Activated CD4-positive, CD25-positive, alpha-beta regulatory T cell treated with anti-CD3 and anti-CD28 coated beads, Interleukin-2, amount 50 U/mL, for 24 hours (primary cell): ENCODE measurements around the gene SRD5A1.
A peak's percentile ranks its signal among the peaks of the same experiment; 100 is the strongest.

Experiments used
- ATAC-seq, 2 donors: fragments of 150-1000 bp; cut with Tn5 transposase; one replicate each; pipeline ENCODE4 v1.10.0; 2021; ENCODE audit warnings: mild to moderate bottlenecking in 1 of 2, moderate library complexity in 1 of 2

Gene SRD5A1

GRCh38 chr5:6686915-6687409 is 53.7 kb downstream of the SRD5A1 start:
- no peak for ATAC-seq

DNA sequence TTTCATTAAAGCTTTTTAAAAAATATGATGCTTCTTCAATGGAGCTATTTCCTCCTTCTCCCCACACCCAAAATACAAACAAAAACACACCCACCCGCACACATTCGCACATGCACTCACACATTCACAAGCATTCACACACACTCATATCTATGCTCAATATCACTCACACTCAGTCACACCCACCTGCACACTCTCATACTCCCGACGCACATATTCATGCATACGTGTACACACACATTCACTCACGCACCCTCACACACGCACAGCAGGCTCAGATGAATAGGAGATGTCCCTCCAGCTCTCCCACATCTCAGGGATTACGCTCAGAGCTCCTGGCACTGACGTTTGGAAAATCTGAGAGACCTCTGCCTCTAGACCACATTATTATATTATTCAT is 54.3 kb downstream of the SRD5A1 start:
- no peak for ATAC-seq

DNA sequence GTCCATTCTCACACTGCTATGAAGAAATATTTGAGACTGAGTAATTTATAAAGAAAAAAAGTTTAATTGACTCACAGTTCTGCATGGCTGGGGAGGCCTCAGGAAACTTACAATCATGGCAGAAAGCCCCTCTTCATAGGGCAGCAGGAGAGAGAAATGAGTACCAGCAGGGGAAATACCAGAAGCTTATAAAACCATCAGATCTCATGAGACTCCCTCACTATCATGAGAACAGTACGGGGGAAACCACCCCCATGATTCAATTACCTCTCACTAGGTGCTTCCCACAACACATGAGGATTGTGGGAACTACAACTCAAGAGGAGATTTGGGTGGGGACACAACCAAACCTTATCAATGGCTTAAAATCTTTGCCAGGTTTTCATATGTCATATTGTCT is 59.7 kb downstream of the SRD5A1 start:
- peak; percentile 32 to 60 for ATAC-seq

DNA sequence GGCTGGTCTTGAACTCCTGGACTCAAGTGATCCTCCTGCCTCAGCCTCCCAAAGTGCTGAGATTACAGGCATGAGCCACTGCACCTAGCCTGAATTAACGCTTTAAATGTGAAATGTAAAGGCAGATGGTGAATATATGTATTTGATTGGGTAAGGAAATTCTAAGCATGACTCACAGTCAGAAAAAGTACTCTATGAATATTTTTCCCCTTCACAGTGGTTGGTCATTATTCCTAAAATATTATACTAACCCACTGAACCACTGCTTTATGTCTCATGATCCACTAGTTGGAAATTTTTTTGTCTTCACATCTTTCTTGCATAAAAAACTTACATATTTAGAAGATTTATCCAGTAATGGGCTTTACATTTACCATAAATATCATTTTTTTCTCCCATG is 65.5 kb downstream of the SRD5A1 start:
- no peak for ATAC-seq

DNA sequence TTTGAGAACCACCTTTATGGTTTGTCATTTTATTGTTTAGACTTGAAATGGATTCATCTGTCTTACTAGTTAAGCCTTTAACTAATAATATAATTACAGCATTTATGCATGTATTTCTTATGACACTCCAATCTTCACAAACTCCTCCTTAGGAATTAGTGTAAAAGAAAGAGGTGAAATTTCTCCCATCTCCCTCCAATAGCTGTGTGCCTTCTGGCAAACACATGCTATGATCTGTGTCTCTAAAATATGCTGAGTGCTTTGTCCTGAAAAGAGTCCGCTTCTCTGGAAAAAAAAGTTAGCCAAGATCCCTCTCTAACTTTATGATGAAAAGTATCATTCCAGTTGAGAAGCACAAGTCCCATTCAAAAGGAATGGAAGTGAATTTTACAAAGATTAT is 66.1 kb downstream of the SRD5A1 start:
- no peak for ATAC-seq

DNA sequence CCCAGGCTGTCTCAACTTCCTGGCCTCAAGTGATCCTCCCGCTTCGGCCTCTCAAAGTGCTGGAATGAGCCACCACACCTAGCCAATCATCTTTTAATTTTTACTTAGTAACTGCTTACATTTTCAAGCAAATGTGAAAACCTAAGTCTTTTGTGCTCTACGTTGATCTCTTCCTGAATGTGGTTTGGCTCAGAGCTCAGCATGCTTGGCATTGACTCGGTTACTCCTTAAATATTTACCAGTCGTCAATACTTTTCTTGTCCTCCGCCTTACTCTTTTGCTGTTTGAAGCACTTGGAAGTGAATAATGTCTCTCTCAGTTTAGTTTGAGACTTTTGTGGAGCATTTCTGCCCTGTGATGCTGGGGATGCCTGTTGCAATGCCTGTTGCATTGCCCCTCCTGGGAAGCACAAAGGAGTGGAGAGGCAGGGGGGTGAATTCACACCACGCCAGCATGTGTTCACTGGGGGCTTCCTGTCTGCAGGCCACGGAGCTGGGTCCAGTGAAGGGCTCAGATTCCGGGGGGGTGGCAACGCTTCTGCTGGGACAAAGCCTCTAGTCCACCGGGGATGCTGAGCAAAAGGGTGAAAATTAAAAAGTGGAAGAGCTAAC is 66.9 kb downstream of the SRD5A1 start:
- ATAC-seq = no peak

GRCh38 chr5:6700685-6701355 is 67.6 kb downstream of the SRD5A1 start:
- ATAC-seq = no peak

DNA sequence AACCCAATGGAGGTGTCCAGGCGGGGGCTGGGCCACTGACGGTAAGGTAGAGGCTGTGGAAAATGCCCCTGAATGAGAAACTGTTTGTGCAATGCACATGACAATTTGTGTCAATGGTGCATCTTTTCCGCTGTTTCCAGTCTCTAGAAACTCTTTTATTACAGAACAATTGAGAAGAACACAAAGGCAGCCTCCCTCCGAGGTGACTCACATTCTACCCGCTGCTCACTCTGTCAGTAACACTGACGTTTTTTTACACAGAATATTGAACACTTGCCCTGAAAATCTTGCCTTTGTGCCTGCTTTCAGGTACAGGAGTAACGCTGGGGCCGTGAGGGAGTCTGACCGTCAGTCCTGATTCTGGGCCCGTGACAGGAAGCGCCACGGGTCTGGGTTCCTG is 68.3 kb downstream of the SRD5A1 start:
- no peak for ATAC-seq

DNA sequence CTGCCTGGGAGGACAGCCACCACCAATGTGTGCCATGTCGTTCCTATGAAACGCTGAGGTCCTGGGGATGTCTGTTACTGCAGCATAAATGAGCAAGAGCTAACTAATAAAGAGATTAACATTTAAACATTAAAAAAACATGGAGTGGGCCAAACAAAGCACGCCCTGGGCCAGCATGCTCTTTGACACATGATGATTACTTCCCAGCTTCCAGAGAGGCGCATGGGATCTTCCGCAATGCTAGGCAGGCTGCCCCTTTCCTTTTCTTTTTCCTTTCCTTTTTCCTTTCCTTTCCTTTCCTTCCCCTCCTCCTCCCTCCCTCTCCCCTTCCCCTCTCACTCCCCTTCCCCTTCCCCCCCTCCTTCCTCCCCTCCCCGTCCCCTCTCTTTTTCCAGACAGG is 69.4 kb downstream of the SRD5A1 start:
- no peak for ATAC-seq

DNA sequence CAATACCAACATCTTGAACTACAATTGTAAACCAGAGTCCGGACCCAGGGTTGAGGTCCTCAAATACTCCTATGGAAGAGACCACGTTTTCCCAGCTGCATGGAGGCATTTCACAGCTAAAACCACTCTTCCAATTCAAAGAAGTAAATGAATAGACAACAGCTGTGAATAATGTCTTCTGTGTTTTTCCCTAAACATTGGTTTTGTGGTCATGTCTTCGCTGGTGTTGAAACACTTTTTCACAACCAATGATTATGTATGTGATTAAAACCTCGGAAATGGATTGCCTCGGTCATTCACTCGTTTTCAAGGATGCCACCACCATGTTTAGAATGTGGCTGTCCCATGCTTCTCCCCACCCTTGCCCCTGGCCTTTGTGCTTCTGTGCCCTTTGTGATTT is 70.6 kb downstream of the SRD5A1 start:
- no peak for ATAC-seq

DNA sequence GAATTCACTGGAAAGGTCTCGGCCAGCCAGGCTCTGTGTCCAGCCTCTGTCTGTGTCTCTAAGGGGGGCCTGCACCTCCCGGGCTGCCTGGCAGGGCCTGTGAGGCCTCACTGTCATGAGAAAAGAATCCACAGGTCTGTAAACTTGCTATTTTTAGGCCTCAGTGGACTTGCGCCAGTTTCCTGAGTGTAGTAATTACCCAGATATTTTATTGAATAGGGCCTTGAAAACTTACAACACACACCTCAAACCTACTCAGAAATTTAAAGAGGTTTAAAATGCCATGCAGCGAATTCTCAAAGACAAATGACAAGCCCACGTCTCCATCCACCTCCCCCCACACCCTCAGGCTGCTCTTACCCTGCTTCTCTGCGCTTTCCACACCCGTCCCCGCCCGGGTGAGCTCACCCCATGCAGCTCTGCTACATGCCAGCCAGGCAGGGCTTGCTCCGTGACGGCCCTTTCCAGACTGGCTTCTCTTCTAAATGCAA is 71.2 kb downstream of the SRD5A1 start:
- ATAC-seq = no peak

GRCh38 chr5:6705088-6705487 is 71.8 kb downstream of the SRD5A1 start:
- ATAC-seq = no peak

DNA sequence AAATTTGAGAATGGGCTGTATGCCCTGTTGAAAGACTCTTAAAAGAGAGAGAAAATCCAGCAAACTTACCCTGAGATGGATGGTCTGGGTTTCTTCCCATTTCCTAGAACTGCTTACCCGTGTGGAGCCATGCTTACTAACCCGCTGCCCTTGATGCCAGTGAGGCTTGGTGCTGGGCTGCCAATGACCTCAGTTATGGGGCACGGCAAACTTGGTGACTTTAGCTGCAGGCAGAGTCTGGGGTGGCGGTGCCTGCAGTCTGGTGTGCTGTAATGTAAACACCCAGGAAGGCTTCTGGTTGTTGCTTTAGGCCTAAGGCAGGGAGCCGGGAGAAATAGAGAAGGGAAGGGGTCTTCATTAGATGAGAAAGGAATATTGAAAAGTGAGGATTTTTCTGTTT is 72.7 kb downstream of the SRD5A1 start:
- no peak for ATAC-seq

DNA sequence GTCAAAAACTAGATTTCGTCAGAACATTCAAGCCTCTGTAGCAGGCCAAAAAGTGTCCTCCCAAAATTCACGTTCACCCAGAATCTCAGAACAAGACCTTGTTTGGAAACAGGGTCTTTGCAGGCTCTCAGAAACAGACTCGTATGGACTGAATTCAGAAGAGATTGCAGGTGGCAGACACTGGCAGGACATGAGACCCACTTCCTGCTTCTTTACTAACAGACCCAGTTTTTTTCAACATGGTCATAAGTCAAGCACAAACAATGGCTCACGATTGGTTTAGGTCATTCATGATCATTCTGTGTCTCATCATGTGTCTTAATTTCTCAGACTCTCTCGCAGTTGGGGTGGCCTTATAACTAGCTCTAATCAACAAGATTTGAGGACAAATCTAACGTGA is 74.6 kb downstream of the SRD5A1 start:
- no peak for ATAC-seq

- ATAC-seq = no peak
These were observed 75.6 kb downstream of the SRD5A1 start for GRCh38 chr5:6708814-6709213.

- no peak for ATAC-seq
These were observed 76.8 kb downstream of the SRD5A1 start for GRCh38 chr5:6710070-6710469.

DNA sequence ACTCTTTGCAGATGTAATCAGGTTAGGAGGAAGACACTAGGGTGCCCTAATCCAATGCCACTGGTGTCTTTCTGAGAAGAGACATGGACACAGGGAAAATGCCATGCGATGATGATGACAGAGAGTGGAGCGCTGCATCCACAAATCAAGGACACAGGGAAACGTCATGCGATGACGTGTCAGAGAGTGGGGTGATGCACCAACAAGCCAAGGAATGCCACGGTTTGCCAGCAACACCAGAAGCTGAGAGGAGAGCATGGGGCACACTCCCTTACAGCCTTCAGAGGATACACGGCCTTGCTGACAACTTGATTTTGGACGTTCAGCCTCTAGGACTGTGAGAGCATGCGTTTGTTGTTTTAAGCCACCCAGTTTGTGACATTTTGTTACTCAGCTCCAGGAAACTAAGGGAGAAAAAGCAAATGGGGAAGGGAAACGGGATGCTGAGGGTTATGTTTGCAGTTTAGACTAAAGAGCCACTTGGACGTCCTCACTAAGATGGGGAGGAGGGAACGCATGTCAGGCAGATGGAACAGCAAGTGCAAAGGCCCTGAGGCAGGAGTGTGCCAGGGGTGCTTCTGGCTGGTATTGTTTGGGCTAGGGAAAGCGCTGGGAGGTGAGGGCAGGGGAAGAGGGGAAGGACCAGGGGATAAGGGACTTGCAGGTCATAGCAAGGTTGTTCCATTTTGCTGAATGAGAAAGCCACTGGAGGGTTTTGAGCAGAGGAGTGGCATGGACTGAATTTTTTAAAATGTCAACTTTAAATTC is 77.5 kb downstream of the SRD5A1 start:
- no peak for ATAC-seq

GRCh38 chr5:6711409-6712141 is 78.3 kb downstream of the SRD5A1 start:
- no peak for ATAC-seq

DNA sequence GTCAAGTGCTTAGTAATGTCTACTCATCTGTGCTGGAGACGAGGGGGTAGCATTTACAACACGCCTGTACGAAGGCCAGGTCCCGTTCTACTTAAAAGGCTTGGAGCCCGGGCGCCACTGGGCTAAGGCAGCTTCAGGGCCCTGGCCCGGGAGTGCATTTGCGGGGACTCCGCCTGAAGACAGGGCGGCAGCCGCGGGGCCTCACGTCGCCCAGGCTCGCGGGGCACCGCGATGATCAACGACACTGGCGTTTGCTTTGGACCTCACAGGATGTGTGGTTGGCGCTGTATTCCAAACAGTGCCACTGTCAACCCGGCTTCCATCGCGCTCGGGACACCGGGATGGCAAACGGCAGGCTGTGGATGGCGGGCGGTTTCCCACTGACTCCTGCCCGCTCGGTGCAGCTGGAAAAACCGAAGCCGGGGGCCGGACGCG is 78.9 kb downstream of the SRD5A1 start:
- ATAC-seq = peak; percentile 8 to 9

DNA sequence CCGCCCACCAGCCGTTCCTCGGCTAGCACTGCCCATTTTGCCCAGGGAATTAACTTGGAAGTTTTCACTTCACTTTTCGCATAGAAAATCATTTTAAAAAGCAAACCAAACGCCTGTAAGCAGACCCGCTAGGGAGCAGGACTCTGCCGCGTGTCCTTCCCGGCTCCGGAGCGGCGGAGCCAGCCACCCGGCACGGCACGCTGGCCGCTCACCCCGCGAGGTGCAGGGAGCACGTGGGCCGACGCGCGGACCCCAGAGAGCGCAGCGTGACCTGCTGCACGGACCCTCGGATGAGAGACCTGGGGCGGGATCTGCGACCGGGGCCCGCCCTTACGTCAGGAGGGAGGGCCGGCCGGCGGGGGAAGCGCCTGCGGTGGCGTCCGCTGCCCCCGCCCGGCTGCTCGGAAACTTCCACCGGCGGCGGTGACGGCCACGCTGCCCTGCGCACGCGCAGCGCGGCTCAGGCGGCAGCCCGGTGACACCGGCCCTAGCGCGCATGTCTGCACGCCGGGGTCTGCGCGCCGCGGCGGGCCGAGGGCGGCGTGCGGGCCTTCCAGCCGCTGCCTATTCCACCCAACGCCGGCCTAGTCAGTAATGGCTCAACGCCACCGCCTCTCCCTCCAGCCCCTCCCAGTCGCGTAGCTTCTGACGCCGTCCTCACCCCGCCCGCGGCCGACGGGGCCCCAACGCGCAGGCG is 79.5 kb downstream of the SRD5A1 start:
- ATAC-seq = peak; percentile 84 to 86

- no peak for ATAC-seq
These were observed 80.3 kb downstream of the SRD5A1 start, which contains the start of gene TENT4A for GRCh38 chr5:6713274-6714225. Gene TENT4A, plus strand, starts transcription at chr5:6713432. Its CDS starts 552 bp downstream, at chr5:6713984.
